Fibroblast of villous mesenchyme (primary cell): ENCODE data around the gene WDR1. TPM values are rescaled to one million over a fixed set of nuclear protein-coding genes. Genes with fewer than 3 reads are reported as not detected.

Source experiments
- DNase-seq: peaks from one replicate; pipeline ENCODE4 v3.0.0-alpha.2; 2010; ENCODE audit warnings: low read depth
- H3K4me3 ChIP-seq: 2 replicates; pipeline ENCODE4 v1.5.1; 2011; ENCODE audit warnings: low read depth, mild to moderate bottlenecking, low read length
- CTCF ChIP-seq: IDR thresholded peaks from 2 replicates; pipeline ENCODE4 v1.5.1; 2012; ENCODE audit warnings: low read depth, mild to moderate bottlenecking, low read length; ENCODE audit not compliant: insufficient read depth
- total RNA-seq: library from RNA; depleted of rRNA; stranded (reverse); fragments of >200 nt; gene quantifications from 2 replicates; pipeline ENCODE4 v1.2.3, GENCODE V29; 2012

The WDR1 gene
- total RNA-seq, 1 donor, result 516 TPM

- DNase-seq, result no peak
- no peak for TF ChIP-seq CTCF
- H3K4me3 ChIP-seq, result no peak overlapping the region
These were observed 33.2 kb downstream of the WDR1 start for GRCh38 chr4:10083331-10083771.

- no peak for TF ChIP-seq CTCF
- DNase-seq, result no peak
- no peak overlapping the region for H3K4me3 ChIP-seq
These were observed 33.9 kb downstream of the WDR1 start for GRCh38 chr4:10082459-10083272.

GRCh38 chr4:10082047-10082446 is 34.6 kb downstream of the WDR1 start:
- DNase-seq, result no peak
- H3K4me3 ChIP-seq, result no peak overlapping the region
- TF ChIP-seq CTCF, result no peak

- no peak overlapping the region for H3K4me3 ChIP-seq
- TF ChIP-seq CTCF, result no peak
- no peak for DNase-seq
These were observed 35.4 kb downstream of the WDR1 start for GRCh38 chr4:10081218-10081606.

- H3K4me3 ChIP-seq, result no peak overlapping the region
- DNase-seq, result no peak
- TF ChIP-seq CTCF, result no peak
These were observed 35.9 kb downstream of the WDR1 start for GRCh38 chr4:10080589-10081217.

GRCh38 chr4:10079912-10080588 is 36.5 kb downstream of the WDR1 start:
- no peak for DNase-seq
- TF ChIP-seq CTCF, result no peak
- H3K4me3 ChIP-seq, result no peak overlapping the region
